Sigmoid colon (tissue), 7 donors: ENCODE measurements around the gene DLD. TPM values are rescaled to one million over a fixed set of nuclear protein-coding genes. Genes with fewer than 3 reads are reported as not detected.
A peak's percentile ranks its signal among the peaks of the same experiment; 100 is the strongest.

Source experiments
- DNase-seq: peaks from one replicate; pipeline ENCODE4 v3.0.0-alpha.2; 2019
- H3K27ac ChIP-seq, 4 donors: fragments of 200-600 bp; sonication (generic); one replicate each; pipeline ENCODE4 v1.5.1; 2016 to 2019; ENCODE audit warnings: mild to moderate bottlenecking in 1 of 4
- H3K27me3 ChIP-seq, 3 donors: fragments of 200-600 bp; sonication (generic); one replicate each; pipeline ENCODE4 v1.5.1; 2019; ENCODE audit warnings: mild to moderate bottlenecking in 1 of 3
- H3K36me3 ChIP-seq, 4 donors: fragments of 200-600 bp; sonication (generic); one replicate each; pipeline ENCODE4 v1.5.1; 2016 to 2019
- H3K4me1 ChIP-seq, 4 donors: fragments of 200-600 bp; sonication (generic); one replicate each; pipeline ENCODE4 v1.5.1; 2017 to 2019
- H3K4me3 ChIP-seq, 4 donors: fragments of 200-600 bp; sonication (generic); one replicate each; pipeline ENCODE4 v1.5.1; 2017 to 2019; ENCODE audit warnings: mild to moderate bottlenecking in 2 of 4, moderate library complexity in 1 of 4
- H3K9me3 ChIP-seq, 4 donors: fragments of 200-600 bp in 3 of 4; sonication (generic) in 3 of 4; one replicate each; pipeline versions ENCODE4 v1.5.1 to v1.6.1; 2013 to 2019
- CTCF ChIP-seq, 4 experiments: fragments of 450-650 bp in 3 of 4; fragments of 200-600 bp in 1 of 4; IDR thresholded peaks; one replicate each; pipeline ENCODE4 v1.5.1; 2016 to 2019; ENCODE audit warnings: antibody characterized with exemption in 4 of 4, mild to moderate bottlenecking in 3 of 4, moderate library complexity in 2 of 4
- EP300 ChIP-seq, 4 donors: sonication (generic); formaldehyde crosslinking; IDR thresholded peaks; one replicate each; pipeline ENCODE4 v1.6.1; 2017; ENCODE audit warnings: antibody characterized with exemption in 4 of 4
- POLR2A ChIP-seq, 2 donors: fragments of 450-650 bp; IDR thresholded peaks; one replicate each; pipeline ENCODE4 v1.6.1; 2016; ENCODE audit warnings: antibody characterized with exemption in 2 of 2, mild to moderate bottlenecking in 2 of 2, moderate library complexity in 2 of 2
- POLR2AphosphoS5 ChIP-seq, 4 donors: sonication (generic); formaldehyde crosslinking; IDR thresholded peaks; one replicate each; pipeline ENCODE4 v1.6.1; 2017; ENCODE audit warnings: antibody characterized with exemption in 4 of 4
- WGBS, 2 donors: extraction: QIAGEN DNeasy Blood & Tissue Kit; methylation state at CpG; one replicate each; pipeline ENCODE4 v1.1.7; 2013; 5-methylcytosine and 5-hydroxymethylcytosine counted together
- intact Hi-C: fragments of 100-400 bp; cut with DNase I; formaldehyde crosslinking; loops from one replicate; pipeline ENCODE4 v1.15.1; 2023
- polyA plus RNA-seq, 3 donors: library from polyadenylated mRNA; stranded (reverse); fragments of 200-250 nt; gene quantifications; one replicate each; pipeline ENCODE4 v1.2.3, GENCODE V29; 2013
- total RNA-seq, 4 donors: library from RNA; depleted of rRNA; stranded (reverse); fragments of >200 nt; gene quantifications; one replicate each; pipeline ENCODE4 v1.1.0, GENCODE V29; 2016
- donor health status: healthy with polysubstance abuse.
- donor health status: Bipolar disorder and iron deficiency.
- donor health status: healthy.

The DLD gene
- total and polyA plus RNA-seq, 7 donors: 82.3 to 446 (median 115) TPM

GRCh38 chr7:107966711-107967110, 75.7 kb downstream of the DLD start:
- Histone ChIP-seq H3K4me3 (no peak overlapping the region), H3K27ac (peak overlapping the region in 3 of 4 donors; percentile 8 to 38 (median 24)), H3K4me1 (peaks cover 0 to 22% (median 17%) of the 10 kb centered on the region in 4 donors), H3K27me3 (no peaks in the 10 kb centered on the region), H3K36me3 (peaks cover 25 to 92% (median 34%) of the 10 kb centered on the region in 4 donors), H3K9me3 (no peaks in the 10 kb centered on the region)
- TF ChIP-seq POLR2A (IDR thresholded peaks at IDR 0.05) (no peak), EP300 (IDR thresholded peaks at IDR 0.05) (no peak), CTCF (IDR thresholded peaks at IDR 0.05) (no peak), POLR2AphosphoS5 (IDR thresholded peaks at IDR 0.05) (no peak)
- WGBS, 2 donors: 73 to 84% methylated on average over 4 of the region's 4 CpGs
- no peak for DNase-seq
- intact Hi-C loops: no loop called here

GRCh38 chr7:107967420-107967819, 76.4 kb downstream of the DLD start:
- Histone ChIP-seq H3K27ac (peak overlapping the region in 2 of 4 donors; percentile 24 to 38), H3K36me3 (peaks cover 21 to 86% (median 31%) of the 10 kb centered on the region in 4 donors), H3K27me3 (no peaks in the 10 kb centered on the region), H3K9me3 (no peaks in the 10 kb centered on the region), H3K4me3 (no peak overlapping the region), H3K4me1 (peaks cover 0 to 25% (median 21%) of the 10 kb centered on the region in 4 donors)
- 18 to 65% methylated on average over 4 of the region's 4 CpGs for WGBS, 2 donors
- intact Hi-C loops: no loop called here
- DNase-seq: no peak
- no peak for TF ChIP-seq POLR2AphosphoS5 (IDR thresholded peaks at IDR 0.05)
- no peak for TF ChIP-seq EP300 (IDR thresholded peaks at IDR 0.05)
- no peak for TF ChIP-seq POLR2A (IDR thresholded peaks at IDR 0.05)
- TF ChIP-seq CTCF (IDR thresholded peaks at IDR 0.05): no peak

- Histone ChIP-seq H3K9me3 (no peaks in the 10 kb centered on the region), H3K27me3 (no peaks in the 10 kb centered on the region), H3K4me3 (no peak overlapping the region), H3K36me3 (peaks cover 15 to 85% (median 23%) of the 10 kb centered on the region in 4 donors), H3K27ac (peak overlapping the region in 3 of 4 donors; percentile 11 to 44 (median 33)), H3K4me1 (peaks cover 0 to 33% (median 29%) of the 10 kb centered on the region in 4 donors)
- DNase-seq: no peak
- 56 to 77% methylated on average over 3 of the region's 3 CpGs for whole genome bisulfite sequencing, 2 donors
- TF ChIP-seq POLR2A (IDR thresholded peaks at IDR 0.05): no peak
- TF ChIP-seq EP300 (IDR thresholded peaks at IDR 0.05): no peak
- no peak for TF ChIP-seq CTCF (IDR thresholded peaks at IDR 0.05)
- TF ChIP-seq POLR2AphosphoS5 (IDR thresholded peaks at IDR 0.05): no peak
- intact Hi-C loops: no loop called here
Measured at GRCh38 chr7:107968449-107968848, 77.5 kb downstream of the DLD start.

GRCh38 chr7:107969856-107970255, 78.9 kb downstream of the DLD start:
- no peaks in the 10 kb centered on the region for H3K9me3 ChIP-seq
- H3K36me3 ChIP-seq: peaks cover 7 to 85% (median 17%) of the 10 kb centered on the region in 4 donors
- WGBS, 2 donors: 54 to 73% methylated on average over 6 of the region's 6 CpGs
- intact Hi-C loops: loop anchor here (5.0 kb wide), 1 partner anchor 78 kb away; the partner anchor contains the start of gene DLD
- no peaks in the 10 kb centered on the region for H3K27me3 ChIP-seq
- no peak for DNase-seq
- TF ChIP-seq POLR2AphosphoS5 (IDR thresholded peaks at IDR 0.05): no peak
- no peak for TF ChIP-seq POLR2A (IDR thresholded peaks at IDR 0.05)
- TF ChIP-seq CTCF (IDR thresholded peaks at IDR 0.05): no peak
- TF ChIP-seq EP300 (IDR thresholded peaks at IDR 0.05): no peak
- peak overlapping the region; percentile 62 to 79 (median 69) for H3K27ac ChIP-seq
- no peak overlapping the region for H3K4me3 ChIP-seq
- peaks cover 0 to 38% (median 29%) of the 10 kb centered on the region in 4 donors for H3K4me1 ChIP-seq

Other genes starting within 250 kb of the DLD start
- 1 to 10 TPM in 2 of 4 donors, under 1 TPM in 2; 0.36 to 1.4 (median 0.85) TPM for gene SLC26A4, start 230.4 kb upstream of the DLD start, total RNA-seq
- gene SLC26A4, start 230.4 kb upstream of the DLD start, polyA plus RNA-seq: under 1 TPM in 2 of 3 donors, not detected in 1; 0.25 to 0.60 TPM
- 10 to 100 TPM; 25.2 to 47.4 (median 38.9) TPM for gene CBLL1, start 147.0 kb upstream of the DLD start, total RNA-seq
- gene CBLL1, start 147.0 kb upstream of the DLD start, polyA plus RNA-seq: 10 to 100 TPM in 1 of 3 donors, 1 to 10 TPM in 2; 6.7 to 11.0 (median 7.8) TPM
- 10 to 100 TPM in 1 of 4 donors, 1 to 10 TPM in 3; 4.8 to 12.0 (median 7.6) TPM for gene SLC26A3, start 88.0 kb upstream of the DLD start, total RNA-seq
- 1,000 to 10,000 TPM in 1 of 3 donors, 100 to 1,000 TPM in 2; 326 to 1,079 (median 751) TPM for gene SLC26A3, start 88.0 kb upstream of the DLD start, polyA plus RNA-seq
- 100 to 1,000 TPM; 161 to 246 (median 185) TPM for gene LAMB1, start 112.0 kb downstream of the DLD start, total RNA-seq
- 100 to 1,000 TPM in 1 of 3 donors, 10 to 100 TPM in 2; 16.9 to 103 (median 22.8) TPM for gene LAMB1, start 112.0 kb downstream of the DLD start, polyA plus RNA-seq
- 1 to 10 TPM in 1 of 4 donors, under 1 TPM in 1, not detected in 2; 0.14 to 2.0 TPM for gene LAMB4, start 239.2 kb downstream of the DLD start, total RNA-seq
- gene LAMB4, start 239.2 kb downstream of the DLD start, polyA plus RNA-seq: under 1 TPM in 1 of 3 donors, not detected in 2; 0.04 TPM